Sigmoid colon (tissue), 7 donors: Measurements from ENCODE around the gene MAK. TPM values are rescaled to one million over a fixed set of nuclear protein-coding genes. Genes with fewer than 3 reads are reported as not detected.
"Not testable (repeated sequence)": the region's sequence is repeated elsewhere in the genome, so short reads cannot be mapped to it uniquely, and the experiment has no call there.

Experiments
- DNase-seq: peaks from one replicate; pipeline ENCODE4 v3.0.0-alpha.2; 2019
- H3K27ac ChIP-seq, 4 donors: fragments of 200-600 bp; sonication (generic); one replicate each; pipeline ENCODE4 v1.5.1; 2016 to 2019; ENCODE audit warnings: mild to moderate bottlenecking in 1 of 4
- H3K27me3 ChIP-seq, 3 donors: fragments of 200-600 bp; sonication (generic); one replicate each; pipeline ENCODE4 v1.5.1; 2019; ENCODE audit warnings: mild to moderate bottlenecking in 1 of 3
- H3K36me3 ChIP-seq, 4 donors: fragments of 200-600 bp; sonication (generic); one replicate each; pipeline ENCODE4 v1.5.1; 2016 to 2019
- H3K4me1 ChIP-seq, 4 donors: fragments of 200-600 bp; sonication (generic); one replicate each; pipeline ENCODE4 v1.5.1; 2017 to 2019
- H3K4me3 ChIP-seq, 4 donors: fragments of 200-600 bp; sonication (generic); one replicate each; pipeline ENCODE4 v1.5.1; 2017 to 2019; ENCODE audit warnings: mild to moderate bottlenecking in 2 of 4, moderate library complexity in 1 of 4
- H3K9me3 ChIP-seq, 4 donors: fragments of 200-600 bp in 3 of 4; sonication (generic) in 3 of 4; one replicate each; pipeline versions ENCODE4 v1.5.1 to v1.6.1; 2013 to 2019
- CTCF ChIP-seq, 4 experiments: fragments of 450-650 bp in 3 of 4; fragments of 200-600 bp in 1 of 4; IDR thresholded peaks; one replicate each; pipeline ENCODE4 v1.5.1; 2016 to 2019; ENCODE audit warnings: antibody characterized with exemption in 4 of 4, mild to moderate bottlenecking in 3 of 4, moderate library complexity in 2 of 4
- EP300 ChIP-seq, 4 donors: sonication (generic); formaldehyde crosslinking; IDR thresholded peaks; one replicate each; pipeline ENCODE4 v1.6.1; 2017; ENCODE audit warnings: antibody characterized with exemption in 4 of 4
- POLR2A ChIP-seq, 2 donors: fragments of 450-650 bp; IDR thresholded peaks; one replicate each; pipeline ENCODE4 v1.6.1; 2016; ENCODE audit warnings: antibody characterized with exemption in 2 of 2, mild to moderate bottlenecking in 2 of 2, moderate library complexity in 2 of 2
- POLR2AphosphoS5 ChIP-seq, 4 donors: sonication (generic); formaldehyde crosslinking; IDR thresholded peaks; one replicate each; pipeline ENCODE4 v1.6.1; 2017; ENCODE audit warnings: antibody characterized with exemption in 4 of 4
- WGBS, 2 donors: extraction: QIAGEN DNeasy Blood & Tissue Kit; methylation state at CpG; one replicate each; pipeline ENCODE4 v1.1.7; 2013; 5-methylcytosine and 5-hydroxymethylcytosine counted together
- intact Hi-C: fragments of 100-400 bp; cut with DNase I; formaldehyde crosslinking; loops from one replicate; pipeline ENCODE4 v1.15.1; 2023
- polyA plus RNA-seq, 3 donors: library from polyadenylated mRNA; stranded (reverse); fragments of 200-250 nt; gene quantifications; one replicate each; pipeline ENCODE4 v1.2.3, GENCODE V29; 2013
- total RNA-seq, 4 donors: library from RNA; depleted of rRNA; stranded (reverse); fragments of >200 nt; gene quantifications; one replicate each; pipeline ENCODE4 v1.1.0, GENCODE V29; 2016
- donor health status: healthy with polysubstance abuse.
- donor health status: Bipolar disorder and iron deficiency.
- donor health status: healthy.

MAK gene
- total and polyA plus RNA-seq, 7 donors, result 0.03 to 0.36 TPM; not detected in 5

- TF ChIP-seq CTCF (IDR thresholded peaks at IDR 0.05) (no peak), EP300 (IDR thresholded peaks at IDR 0.05) (no peak), POLR2A (IDR thresholded peaks at IDR 0.05) (no peak)
- intact Hi-C loops, result no loop called here
- Histone ChIP-seq H3K9me3 (no peaks in the 10 kb centered on the region), H3K4me3 (no peak overlapping the region), H3K4me1 (peaks cover 0 to 7% (median 0%) of the 10 kb centered on the region in 4 donors), H3K27me3 (peaks cover 5 to 24% (median 17%) of the 10 kb centered on the region in 3 donors), H3K27ac (no peak overlapping the region), H3K36me3 (no peaks in the 10 kb centered on the region)
- 91% methylated on average over 14 of the region's 14 CpGs for WGBS, 2 donors
- no peak for DNase-seq
Observed at GRCh38 chr6:10877012-10877411, 38.7 kb upstream of the MAK start.

- intact Hi-C loops, result no loop called here
- Histone ChIP-seq H3K4me3 (no peak overlapping the region), H3K9me3 (no peaks in the 10 kb centered on the region), H3K27me3 (peaks cover 0 to 4% (median 0%) of the 10 kb centered on the region in 3 donors), H3K4me1 (no peaks in the 10 kb centered on the region), H3K36me3 (no peaks in the 10 kb centered on the region), H3K27ac (no peak overlapping the region)
- TF ChIP-seq EP300 (IDR thresholded peaks at IDR 0.05), result no peak
- DNase-seq, result no peak
- WGBS, 2 donors, result 81 to 83% methylated on average over 4 of the region's 4 CpGs
Observed at GRCh38 chr6:10875026-10875425, 36.7 kb upstream of the MAK start.

- 90% methylated on average over 6 of the region's 6 CpGs for WGBS, 2 donors
- H3K4me1 ChIP-seq, result no peaks in the 10 kb centered on the region
- no peak for TF ChIP-seq EP300 (IDR thresholded peaks at IDR 0.05)
- no peak for TF ChIP-seq POLR2A (IDR thresholded peaks at IDR 0.05)
- no peak for TF ChIP-seq POLR2AphosphoS5 (IDR thresholded peaks at IDR 0.05)
- TF ChIP-seq CTCF (IDR thresholded peaks at IDR 0.05), result no peak
- no peak overlapping the region for H3K4me3 ChIP-seq
- no peaks in the 10 kb centered on the region for H3K27me3 ChIP-seq
- no peak for DNase-seq
- no peaks in the 10 kb centered on the region for H3K9me3 ChIP-seq
- H3K27ac ChIP-seq, result no peak overlapping the region
- intact Hi-C loops, result no loop called here
- H3K36me3 ChIP-seq, result no peaks in the 10 kb centered on the region
Observed at GRCh38 chr6:10874207-10874606, 35.9 kb upstream of the MAK start.

GRCh38 chr6:10873374-10873773 is 35.0 kb upstream of the MAK start:
- H3K27ac ChIP-seq, result no peak overlapping the region
- H3K27me3 ChIP-seq, result no peaks in the 10 kb centered on the region
- no peaks in the 10 kb centered on the region for H3K4me1 ChIP-seq
- H3K4me3 ChIP-seq, result no peak overlapping the region
- no peaks in the 10 kb centered on the region for H3K36me3 ChIP-seq
- H3K9me3 ChIP-seq, result no peaks in the 10 kb centered on the region
- no peak for DNase-seq
- intact Hi-C loops, result no loop called here
- WGBS, 2 donors, result 6 to 36% methylated on average over 1 of the region's 1 CpG
- TF ChIP-seq POLR2AphosphoS5 (IDR thresholded peaks at IDR 0.05), result no peak
- TF ChIP-seq EP300 (IDR thresholded peaks at IDR 0.05), result no peak
- TF ChIP-seq CTCF (IDR thresholded peaks at IDR 0.05), result no peak
- no peak for TF ChIP-seq POLR2A (IDR thresholded peaks at IDR 0.05)

GRCh38 chr6:10867952-10868351 is 29.6 kb upstream of the MAK start:
- Histone ChIP-seq H3K4me3 (no peak overlapping the region), H3K27me3 (no peaks in the 10 kb centered on the region), H3K36me3 (no peaks in the 10 kb centered on the region), H3K9me3 (no peaks in the 10 kb centered on the region), H3K27ac (no peak overlapping the region), H3K4me1 (no peaks in the 10 kb centered on the region)
- intact Hi-C loops, result no loop called here
- no peak for TF ChIP-seq POLR2A (IDR thresholded peaks at IDR 0.05)
- no peak for TF ChIP-seq EP300 (IDR thresholded peaks at IDR 0.05)
- TF ChIP-seq CTCF (IDR thresholded peaks at IDR 0.05), result no peak
- no peak for TF ChIP-seq POLR2AphosphoS5 (IDR thresholded peaks at IDR 0.05)
- WGBS, 2 donors, result 86 to 94% methylated on average over 3 of the region's 3 CpGs
- no peak for DNase-seq

GRCh38 chr6:10866709-10867108 is 28.4 kb upstream of the MAK start:
- H3K27ac ChIP-seq, H3K9me3 ChIP-seq, H3K4me3 ChIP-seq, DNase-seq, H3K36me3 ChIP-seq, H3K27me3 ChIP-seq, intact Hi-C loops, H3K4me1 ChIP-seq: not testable (repeated sequence)
- WGBS, 2 donors, result 71 to 88% methylated on average over 3 of the region's 3 CpGs

GRCh38 chr6:10863031-10863430 is 24.7 kb upstream of the MAK start:
- not testable (repeated sequence) for DNase-seq, H3K36me3 ChIP-seq
- WGBS, 2 donors, result 93 to 95% methylated on average over 7 of the region's 7 CpGs

More at GRCh38 chr6:10863031-10863430, 24.7 kb upstream of the MAK start:
- H3K27me3 ChIP-seq, H3K9me3 ChIP-seq, H3K4me3 ChIP-seq, H3K4me1 ChIP-seq, intact Hi-C loops, H3K27ac ChIP-seq: not testable (repeated sequence)
